NCI-H524 treated with DMSO at 0.1 percent for 48 hours (cell line): ENCODE results near the gene UBFD1.
"Not testable (repeated sequence)": the region's sequence is repeated elsewhere in the genome, so short reads cannot be mapped to it uniquely, and the experiment has no call there.

Source experiments
- DNase-seq: peaks from one replicate; lab custom pipeline; 2025; lab: John Stamatoyannopoulos, UW

The UBFD1 gene

GRCh38 chr16:23556881-23557778, at the start of gene UBFD1, which contains the start of gene EARS2:
Gene UBFD1 (plus strand): TSS chr16:23557727. CDS start chr16:23557743, 16 bp downstream.
Gene EARS2 (minus strand): TSS chr16:23557350. CDS start chr16:23557343, 7 bp downstream.
- peak; percentile 92 for DNase-seq

GRCh38 chr16:23508589-23509440, 48.7 kb upstream of the UBFD1 start:
- DNase-seq, result peak; percentile 50

GRCh38 chr16:23509441-23509754, 48.1 kb upstream of the UBFD1 start:
- no peak for DNase-seq

GRCh38 chr16:23509782-23510163, 47.8 kb upstream of the UBFD1 start:
- peak; percentile 43 for DNase-seq

- DNase-seq, result peak; percentile 18
Measured at GRCh38 chr16:23510164-23510914, 47.2 kb upstream of the UBFD1 start, which contains the start of gene GGA2. Gene GGA2 (minus strand): TSS chr16:23510494. CDS start chr16:23510411, 83 bp downstream.

GRCh38 chr16:23510915-23511270, 46.6 kb upstream of the UBFD1 start:
- DNase-seq, result not testable (repeated sequence)

GRCh38 chr16:23511731-23512130, 45.8 kb upstream of the UBFD1 start:
- DNase-seq, result no peak

- DNase-seq, result no peak
Measured at GRCh38 chr16:23512168-23512695, 45.3 kb upstream of the UBFD1 start.

- DNase-seq, result no peak
Measured at GRCh38 chr16:23514381-23515152, 43.0 kb upstream of the UBFD1 start.

- DNase-seq, result no peak
Measured at GRCh38 chr16:23515881-23516280, 41.6 kb upstream of the UBFD1 start.

GRCh38 chr16:23516366-23517137, 41.0 kb upstream of the UBFD1 start:
- no peak for DNase-seq

- DNase-seq, result no peak
Measured at GRCh38 chr16:23518435-23518891, 39.1 kb upstream of the UBFD1 start.

GRCh38 chr16:23519282-23519681, 38.2 kb upstream of the UBFD1 start:
- no peak for DNase-seq

- no peak for DNase-seq
Measured at GRCh38 chr16:23520500-23520899, 37.0 kb upstream of the UBFD1 start.

GRCh38 chr16:23521037-23521743, 36.3 kb upstream of the UBFD1 start:
- DNase-seq, result no peak

GRCh38 chr16:23521965-23522364, 35.6 kb upstream of the UBFD1 start:
- no peak for DNase-seq

- no peak for DNase-seq
Measured at GRCh38 chr16:23523321-23523720, 34.2 kb upstream of the UBFD1 start.

- no peak for DNase-seq
Measured at GRCh38 chr16:23523876-23524385, 33.6 kb upstream of the UBFD1 start.

GRCh38 chr16:23524886-23525285, 32.6 kb upstream of the UBFD1 start:
- no peak for DNase-seq
